Ectodermal cell (in vitro differentiated cells): ENCODE results near the gene DDX24.

Experiments
- H3K27ac ChIP-seq: 2 replicates; pipeline ENCODE4 v1.7.0; 2013; ENCODE audit warnings: mild to moderate bottlenecking, low read depth, low read length; ENCODE audit not compliant: insufficient read depth, poor library complexity, severe bottlenecking
- H3K27me3 ChIP-seq: 2 replicates; pipeline ENCODE4 v1.7.0; 2013; ENCODE audit warnings: mild to moderate bottlenecking, low read length; ENCODE audit not compliant: insufficient read depth, control insufficient read depth, poor library complexity, severe bottlenecking
- H3K36me3 ChIP-seq: one replicate; pipeline ENCODE4 v1.7.0; 2013; ENCODE audit warnings: low read length; ENCODE audit not compliant: control insufficient read depth, insufficient read depth
- H3K4me1 ChIP-seq: one replicate; pipeline ENCODE4 v1.7.0; 2013; ENCODE audit warnings: low read length; ENCODE audit not compliant: control insufficient read depth, insufficient read depth
- H3K4me3 ChIP-seq: 2 replicates; pipeline ENCODE4 v1.7.0; 2013; ENCODE audit warnings: low read depth, low read length, control low read depth; ENCODE audit not compliant: insufficient read depth
- H3K9me3 ChIP-seq: 2 replicates; pipeline ENCODE4 v1.7.0; 2013; ENCODE audit warnings: mild to moderate bottlenecking, low read length, moderate library complexity; ENCODE audit not compliant: control insufficient read depth
- WGBS, 2 experiments: methylation state at CpG; one replicate each; pipeline ENCODE4 v1.1.7; 2013; ENCODE audit warnings: missing lambda C conversion rate in 2 of 2; 5-methylcytosine and 5-hydroxymethylcytosine counted together

The DDX24 gene

GRCh38 chr14:94001501-94002396 is 79.3 kb downstream of the DDX24 start:
- H3K27ac ChIP-seq, result no peak overlapping the region
- no peak overlapping the region for H3K4me3 ChIP-seq
- no peaks in the 10 kb centered on the region for H3K27me3 ChIP-seq
- no peaks in the 10 kb centered on the region for H3K9me3 ChIP-seq
- no peaks in the 10 kb centered on the region for H3K36me3 ChIP-seq
- H3K4me1 ChIP-seq, result no peaks in the 10 kb centered on the region
- WGBS, 2 experiments, result 51 to 54% methylated on average over 26 of the region's 26 CpGs

GRCh38 chr14:94001016-94001415 is 80.0 kb downstream of the DDX24 start:
- WGBS, 2 experiments, result 89 to 92% methylated on average over 13 of the region's 13 CpGs
- no peak overlapping the region for H3K27ac ChIP-seq

GRCh38 chr14:94000267-94000666 is 80.7 kb downstream of the DDX24 start:
- no peaks in the 10 kb centered on the region for H3K4me1 ChIP-seq
- no peaks in the 10 kb centered on the region for H3K9me3 ChIP-seq
- no peaks in the 10 kb centered on the region for H3K27me3 ChIP-seq
- H3K36me3 ChIP-seq, result no peaks in the 10 kb centered on the region
- H3K4me3 ChIP-seq, result no peak overlapping the region
- no peak overlapping the region for H3K27ac ChIP-seq
- 88 to 93% methylated on average over 6 of the region's 6 CpGs for WGBS, 2 experiments

More at GRCh38 chr14:94001016-94001415, 80.0 kb downstream of the DDX24 start:
- no peaks in the 10 kb centered on the region for H3K36me3 ChIP-seq
- H3K9me3 ChIP-seq, result no peaks in the 10 kb centered on the region
- no peaks in the 10 kb centered on the region for H3K4me1 ChIP-seq
- H3K27me3 ChIP-seq, result no peaks in the 10 kb centered on the region
- no peak overlapping the region for H3K4me3 ChIP-seq

GRCh38 chr14:93999573-93999972 is 81.4 kb downstream of the DDX24 start:
- H3K27me3 ChIP-seq, result no peaks in the 10 kb centered on the region
- H3K36me3 ChIP-seq, result no peaks in the 10 kb centered on the region
- WGBS, 2 experiments, result 77 to 81% methylated on average over 8 of the region's 8 CpGs
- H3K27ac ChIP-seq, result no peak overlapping the region
- no peak overlapping the region for H3K4me3 ChIP-seq
- H3K4me1 ChIP-seq, result no peaks in the 10 kb centered on the region
- H3K9me3 ChIP-seq, result no peaks in the 10 kb centered on the region

- Histone ChIP-seq H3K36me3 (no peaks in the 10 kb centered on the region), H3K27ac (no peak overlapping the region), H3K4me3 (no peak overlapping the region), H3K4me1 (no peaks in the 10 kb centered on the region), H3K9me3 (no peaks in the 10 kb centered on the region), H3K27me3 (no peaks in the 10 kb centered on the region)
- WGBS, 2 experiments, result 92 to 94% methylated on average over 7 of the region's 7 CpGs
Measured at GRCh38 chr14:93998871-93999403, 82.1 kb downstream of the DDX24 start.
